KG1 (cell line): Measurements from ENCODE around the gene LHX8.
"Not testable (repeated sequence)": the region's sequence is repeated elsewhere in the genome, so short reads cannot be mapped to it uniquely, and the experiment has no call there.

Source experiments
- DNase-seq: peaks from one replicate; lab custom pipeline; 2025; lab: John Stamatoyannopoulos, UW

Gene LHX8

DNA sequence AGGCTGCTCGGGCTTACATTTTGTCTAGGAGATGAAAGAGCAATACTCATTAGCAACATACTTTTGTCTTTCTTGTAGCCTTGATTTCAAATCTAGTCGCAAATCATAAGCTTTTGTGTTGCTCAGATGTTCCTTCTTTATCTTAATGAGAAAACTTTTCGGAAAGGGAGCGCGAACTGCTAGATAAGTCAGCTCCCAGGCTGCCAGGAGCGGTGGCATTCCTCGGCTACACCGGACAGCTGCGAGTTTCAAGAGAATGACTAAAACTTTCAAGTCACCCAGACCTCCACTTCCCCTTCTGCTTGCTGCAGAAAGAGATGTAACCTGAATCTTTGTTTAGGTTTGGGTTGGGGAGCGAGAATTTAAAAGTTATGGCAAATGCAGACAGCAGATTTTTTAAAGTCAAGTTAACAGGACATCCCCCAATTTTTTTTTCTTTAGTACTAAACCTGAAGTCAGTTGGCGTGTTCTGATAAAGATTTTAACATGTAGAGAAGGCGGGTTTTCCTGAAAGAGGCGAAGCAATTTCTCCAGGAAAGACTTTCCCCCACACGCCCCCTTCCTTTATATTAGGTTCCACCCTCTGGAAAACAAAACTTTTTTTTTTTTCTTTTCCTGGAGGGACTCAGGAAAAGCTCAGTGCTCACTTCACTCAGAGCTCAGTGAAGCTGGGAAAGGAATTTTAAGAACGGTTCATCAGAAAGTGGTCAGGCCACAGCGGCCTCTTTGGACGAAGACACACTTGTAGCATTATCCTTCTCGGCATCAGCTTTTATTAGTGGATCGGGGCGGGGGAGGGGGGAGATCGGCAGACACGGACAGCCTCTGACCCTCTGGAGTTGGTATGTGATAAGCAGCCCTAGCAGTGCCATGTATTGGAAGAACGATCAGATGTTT is at the start of gene LHX8:
LHX8 (plus strand) TSS at position 639 of the 897 bp plus-strand sequence. CDS start 2,227 bp downstream, outside the sequence.
- no peak for DNase-seq

DNA sequence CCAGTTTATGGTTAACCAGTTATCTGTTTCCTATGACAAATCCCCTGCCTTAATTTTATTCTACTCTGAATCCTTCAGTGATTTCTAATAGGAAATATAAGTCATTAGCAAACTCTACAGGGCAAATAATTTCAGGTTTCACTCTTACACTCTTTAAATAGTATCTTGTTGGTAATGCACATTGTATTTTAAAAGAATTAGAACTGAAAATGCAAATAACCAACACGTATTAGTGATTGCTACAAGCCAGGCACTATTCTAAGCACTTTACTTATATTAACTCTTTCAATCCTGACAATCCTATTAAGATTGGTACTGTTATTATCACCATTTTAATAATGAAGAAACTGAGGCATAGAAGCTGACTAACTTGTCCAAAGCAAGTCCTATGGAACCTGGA is 48.3 kb upstream of the LHX8 start:
- DNase-seq = no peak

DNA sequence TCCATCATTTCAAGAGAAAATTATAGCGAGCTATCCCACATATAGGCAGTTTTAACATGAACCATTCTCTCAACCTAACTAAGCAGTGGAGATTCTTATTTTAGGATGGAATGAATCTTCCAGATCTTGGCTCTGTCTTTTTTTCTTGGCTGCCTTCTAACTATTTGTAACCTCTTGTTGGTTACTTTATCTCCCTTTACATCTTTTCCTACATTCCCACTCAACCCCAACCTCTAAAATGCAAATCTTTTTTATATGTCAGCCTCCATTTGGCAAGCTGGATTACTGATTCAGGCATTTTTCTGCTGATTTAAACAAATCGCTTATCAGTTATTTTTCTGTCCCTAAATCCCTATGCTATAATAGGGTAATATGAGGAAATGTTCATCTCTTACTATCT is 46.9 kb upstream of the LHX8 start:
- no peak for DNase-seq

DNA sequence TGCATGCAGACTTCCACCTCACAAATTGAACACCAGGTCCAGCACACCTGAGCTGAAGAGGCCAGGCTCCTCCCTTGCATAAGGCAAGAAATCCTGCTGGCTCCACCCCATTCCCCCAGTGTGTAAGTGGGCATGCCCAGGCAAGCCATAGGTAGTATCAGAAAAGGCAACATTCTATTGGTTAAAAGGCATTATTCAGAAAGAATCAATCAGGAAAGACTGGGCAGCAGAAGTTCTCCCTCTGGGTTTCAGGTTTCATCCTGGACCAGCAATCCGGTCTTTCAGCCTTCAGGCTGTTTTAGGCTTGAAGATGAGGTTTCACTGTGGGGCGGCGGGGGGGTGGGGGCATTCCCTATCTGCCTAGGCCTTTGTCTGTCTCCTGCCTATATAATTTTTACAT is 42.0 kb upstream of the LHX8 start:
- DNase-seq = no peak

DNA sequence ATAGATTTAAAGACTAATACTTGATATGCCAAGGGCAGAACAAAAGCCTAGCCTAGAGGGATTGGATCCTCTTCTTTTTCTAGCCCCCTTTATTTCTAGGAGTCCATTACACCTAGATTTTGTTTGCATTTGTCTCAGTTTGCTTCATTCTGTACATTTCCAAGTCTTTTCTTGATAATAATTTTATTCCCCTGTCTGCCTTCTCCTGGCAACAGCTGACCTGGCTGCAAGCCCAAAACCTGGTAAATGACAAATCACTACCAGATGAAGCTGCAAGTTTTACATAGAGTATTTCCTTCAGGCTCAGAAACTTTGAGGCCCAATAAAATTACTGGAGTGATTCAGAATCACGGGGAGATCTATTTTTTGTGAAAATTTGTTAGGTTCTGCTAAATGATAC is 36.5 kb upstream of the LHX8 start:
- DNase-seq = no peak

DNA sequence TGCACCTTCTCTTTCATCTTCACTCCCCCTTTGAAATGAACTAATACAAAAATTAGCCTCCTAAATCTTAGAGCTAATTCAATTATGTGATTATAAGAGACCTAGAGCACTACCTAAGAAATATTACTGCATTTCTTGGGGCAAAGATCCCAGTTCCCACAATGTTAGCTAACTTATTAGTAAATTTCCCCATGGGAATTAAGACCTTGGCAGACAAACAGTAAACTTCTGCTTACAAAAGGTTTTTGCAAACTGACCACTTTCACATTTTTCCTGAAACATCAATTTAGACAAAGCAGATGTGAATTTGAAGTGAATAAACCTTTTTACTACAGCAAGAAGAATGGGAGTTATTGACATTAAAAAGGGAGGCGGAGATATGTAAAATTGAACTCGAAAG is 34.6 kb upstream of the LHX8 start:
- DNase-seq = no peak

DNA sequence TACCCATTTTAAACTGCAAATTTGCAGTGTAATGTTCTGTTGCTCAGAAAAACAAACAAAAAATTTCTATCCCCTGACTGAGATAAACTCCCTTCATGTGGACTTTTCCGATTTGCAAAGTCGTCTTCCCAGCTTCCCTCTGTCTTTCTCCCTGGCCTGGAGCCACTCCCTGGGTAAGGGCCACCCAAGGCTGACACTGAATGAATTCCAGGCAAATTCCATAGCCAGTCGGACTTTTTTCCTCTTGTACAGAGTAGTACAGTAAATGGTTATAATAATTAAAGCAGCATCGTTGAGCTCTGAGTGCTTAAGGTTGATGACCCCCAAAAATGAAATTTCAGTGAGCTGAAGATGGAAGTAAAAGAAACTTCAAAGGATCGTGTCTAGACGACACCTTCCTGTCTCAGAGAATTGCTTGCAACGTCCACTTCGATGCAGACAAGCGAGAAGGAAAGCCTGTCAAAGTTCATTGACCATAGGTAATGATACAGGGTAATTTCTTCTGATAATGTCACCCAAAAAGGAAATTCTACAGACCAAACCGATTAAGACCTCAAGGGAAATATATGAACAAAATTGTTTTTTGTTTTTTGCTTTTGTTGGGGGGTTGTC is 33.6 kb upstream of the LHX8 start:
- no peak for DNase-seq

DNA sequence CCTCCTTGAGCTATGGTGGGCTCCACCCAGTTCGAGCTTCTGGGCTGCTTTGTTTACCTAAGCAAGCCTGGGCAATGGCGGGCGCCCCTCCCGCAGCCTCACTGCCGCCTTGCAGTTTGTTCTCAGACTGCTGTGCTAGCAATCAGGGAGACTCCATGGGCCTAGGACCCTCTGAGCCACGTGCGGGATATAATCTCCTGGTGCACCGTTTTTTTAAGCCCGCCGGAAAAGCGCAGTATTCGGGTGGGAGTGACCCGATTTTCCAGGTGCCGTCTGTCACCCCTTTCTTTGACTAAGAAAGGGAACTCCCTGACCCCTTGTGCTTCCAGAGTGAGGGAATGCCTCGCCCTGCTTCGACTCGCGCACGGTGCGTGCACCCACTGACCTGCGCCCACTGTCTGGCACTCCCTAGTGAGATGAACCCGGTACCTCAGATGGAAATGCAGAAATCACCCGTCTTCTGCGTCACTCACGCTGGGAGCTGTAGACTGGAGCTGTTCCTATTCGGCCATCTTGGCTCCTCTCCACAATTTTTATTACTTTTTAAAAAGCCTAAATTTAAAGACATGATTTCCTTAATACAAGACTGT is 21.7 kb upstream of the LHX8 start:
- DNase-seq = not testable (repeated sequence)

DNA sequence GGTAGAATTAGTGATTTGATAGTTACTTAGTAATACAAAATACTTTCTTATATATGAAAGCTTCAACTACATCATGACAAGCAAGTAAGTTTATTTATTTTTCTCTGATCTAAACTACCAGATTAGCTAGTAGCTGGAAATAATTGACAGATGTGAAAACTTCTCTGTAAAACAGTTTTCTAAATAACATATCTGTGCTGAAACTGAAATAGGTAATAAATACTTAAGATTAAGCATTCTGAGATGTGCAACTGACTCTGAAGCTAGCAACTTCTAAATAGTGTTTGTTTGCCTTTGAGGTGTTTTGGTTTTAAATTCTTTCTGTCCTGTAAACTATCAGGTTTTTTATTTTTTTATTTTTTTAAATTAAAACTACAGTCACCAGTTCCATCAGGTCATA is 18.5 kb upstream of the LHX8 start:
- DNase-seq = no peak

DNA sequence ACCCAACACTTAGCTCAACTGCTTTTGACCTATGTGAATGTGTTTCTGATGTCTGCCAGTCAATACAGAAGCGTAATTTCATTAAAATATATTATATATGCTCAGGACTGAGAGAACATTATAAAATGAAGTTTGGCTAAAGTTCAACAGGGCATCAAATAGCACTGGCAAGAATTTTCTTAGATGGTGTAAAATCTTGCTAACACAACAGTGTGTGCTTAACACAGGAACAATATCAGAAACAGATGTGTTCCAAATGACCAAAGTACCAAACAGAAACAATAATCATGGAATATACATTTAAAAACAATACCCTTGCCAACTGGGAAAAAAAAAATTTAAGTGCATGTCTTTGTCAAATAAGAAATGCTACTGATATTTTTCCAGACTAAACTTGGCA is 10.4 kb upstream of the LHX8 start:
- DNase-seq = no peak

DNA sequence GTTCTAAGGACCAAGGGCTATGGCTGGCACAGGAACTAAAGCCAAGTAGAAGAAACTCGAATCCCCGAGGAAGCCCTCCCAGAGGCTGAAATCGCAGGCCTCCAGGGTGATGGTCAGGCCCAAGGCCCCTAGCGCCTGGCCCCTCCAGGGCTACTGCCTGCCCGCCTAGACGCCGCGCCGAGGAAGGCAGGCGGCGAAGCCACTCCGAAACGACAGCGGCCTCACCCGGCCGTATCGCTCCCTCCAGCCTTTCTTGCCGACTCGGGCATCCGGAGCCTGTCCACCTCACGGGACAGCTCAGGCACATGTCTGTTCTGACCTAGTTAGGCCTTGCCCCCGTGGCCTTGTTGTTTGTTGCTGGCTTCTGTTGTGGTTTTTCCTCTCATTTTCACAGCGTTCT is 9.7 kb upstream of the LHX8 start:
- DNase-seq = no peak

DNA sequence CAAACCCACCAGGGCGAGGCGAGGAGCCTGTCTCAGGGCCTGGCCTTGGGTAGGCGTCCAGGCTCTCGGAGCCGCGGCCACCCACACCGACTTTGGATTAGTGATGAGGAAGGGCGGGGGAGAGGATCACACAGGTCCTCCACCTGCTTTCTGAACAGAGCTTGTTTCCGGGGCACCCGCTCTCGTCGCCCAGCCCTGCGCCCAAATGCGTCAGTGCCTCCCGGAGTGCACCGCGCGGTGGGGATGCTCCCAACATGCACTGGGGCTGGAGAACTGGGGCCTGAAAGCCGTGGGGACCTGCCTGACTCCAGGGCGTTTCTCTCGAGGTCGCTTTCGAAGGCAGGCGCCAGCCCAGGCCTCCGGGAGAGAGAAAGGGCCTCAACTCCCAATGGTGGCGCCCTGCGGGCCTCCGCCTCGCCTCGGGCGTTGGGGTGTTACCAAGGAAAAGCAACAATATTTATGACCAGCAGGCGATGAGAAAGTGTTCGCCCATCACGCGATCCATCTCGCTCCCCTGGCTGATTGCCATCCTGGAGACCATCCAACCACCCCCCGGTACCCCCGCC is 8.9 kb upstream of the LHX8 start:
- DNase-seq = no peak

DNA sequence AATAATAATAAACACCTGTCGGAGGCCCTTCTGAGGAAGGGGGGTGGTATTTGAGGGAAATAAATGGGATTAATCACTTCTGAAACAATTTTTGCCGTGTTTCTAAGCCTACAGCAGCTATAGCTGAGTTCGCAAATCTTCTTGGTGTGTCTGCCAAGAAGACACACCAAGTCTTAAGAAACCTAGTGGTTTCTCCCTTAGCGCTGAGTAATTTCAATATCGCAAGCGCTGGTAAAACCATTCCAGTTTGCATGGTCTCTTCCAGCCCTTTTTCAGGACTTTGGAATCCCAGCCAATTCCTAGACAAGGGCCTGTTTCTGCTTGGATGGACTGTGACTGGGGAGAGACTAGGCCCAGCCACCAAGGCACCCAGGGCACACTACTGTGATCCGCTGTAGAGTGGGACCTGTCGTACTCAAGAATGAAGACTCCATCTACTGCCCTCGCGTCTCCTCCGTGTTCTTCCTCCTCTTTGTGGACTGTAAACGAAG is 7.5 kb upstream of the LHX8 start:
- DNase-seq = no peak

DNA sequence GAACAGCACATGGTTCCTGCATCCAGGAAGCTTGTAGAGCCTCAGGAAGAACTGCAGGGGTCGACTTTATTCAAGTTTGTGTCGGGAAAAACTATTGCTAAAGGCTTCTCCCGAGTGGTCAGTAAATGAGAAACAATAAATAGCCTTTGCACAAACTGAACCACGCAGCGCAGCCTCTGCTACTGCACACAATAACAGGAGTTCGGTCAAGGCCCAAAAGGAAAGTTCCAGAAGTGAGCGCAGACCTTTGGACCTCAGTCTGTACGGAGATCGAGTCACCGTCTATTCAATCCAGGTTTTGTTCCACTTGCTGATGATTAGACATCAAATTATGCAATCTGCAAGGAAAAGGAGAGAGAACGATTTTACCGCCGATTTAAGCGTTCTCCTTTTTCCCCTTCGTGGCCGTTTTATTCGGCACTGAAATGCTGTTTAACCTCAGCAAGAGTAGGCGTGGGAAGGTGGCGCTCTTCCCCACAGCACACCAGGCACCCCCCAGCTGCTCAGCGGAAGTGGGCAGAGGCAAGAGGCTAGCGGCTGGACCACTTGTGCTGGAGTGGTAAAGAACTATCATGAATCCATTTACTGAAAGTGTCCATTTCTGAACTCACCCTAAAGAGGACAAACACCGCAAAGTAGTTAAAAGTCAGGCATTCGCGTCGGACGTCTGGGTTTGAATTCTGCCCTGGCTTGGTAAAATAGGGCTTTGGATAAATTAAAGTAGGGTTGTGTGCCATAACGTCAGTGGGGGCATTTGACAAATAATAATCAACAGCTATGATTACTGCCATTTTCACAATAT is 6.1 kb upstream of the LHX8 start:
- no peak for DNase-seq

DNA sequence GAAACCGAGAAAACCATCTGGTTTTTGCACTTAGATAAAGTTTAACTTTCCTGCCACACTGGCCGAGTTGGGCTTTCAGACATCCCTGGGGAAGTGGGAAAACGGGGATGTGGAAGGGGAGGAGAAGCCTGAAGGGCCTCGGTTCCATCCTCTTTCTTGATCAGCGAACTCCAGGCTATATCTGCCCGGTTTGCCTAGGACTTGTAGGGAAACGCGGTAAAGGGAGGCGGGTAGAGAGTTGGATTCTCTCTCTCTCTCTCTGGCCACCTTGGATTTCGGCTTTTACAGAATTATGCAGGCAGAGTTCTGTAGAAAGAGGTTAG is 4.6 kb upstream of the LHX8 start:
- DNase-seq = no peak

DNA sequence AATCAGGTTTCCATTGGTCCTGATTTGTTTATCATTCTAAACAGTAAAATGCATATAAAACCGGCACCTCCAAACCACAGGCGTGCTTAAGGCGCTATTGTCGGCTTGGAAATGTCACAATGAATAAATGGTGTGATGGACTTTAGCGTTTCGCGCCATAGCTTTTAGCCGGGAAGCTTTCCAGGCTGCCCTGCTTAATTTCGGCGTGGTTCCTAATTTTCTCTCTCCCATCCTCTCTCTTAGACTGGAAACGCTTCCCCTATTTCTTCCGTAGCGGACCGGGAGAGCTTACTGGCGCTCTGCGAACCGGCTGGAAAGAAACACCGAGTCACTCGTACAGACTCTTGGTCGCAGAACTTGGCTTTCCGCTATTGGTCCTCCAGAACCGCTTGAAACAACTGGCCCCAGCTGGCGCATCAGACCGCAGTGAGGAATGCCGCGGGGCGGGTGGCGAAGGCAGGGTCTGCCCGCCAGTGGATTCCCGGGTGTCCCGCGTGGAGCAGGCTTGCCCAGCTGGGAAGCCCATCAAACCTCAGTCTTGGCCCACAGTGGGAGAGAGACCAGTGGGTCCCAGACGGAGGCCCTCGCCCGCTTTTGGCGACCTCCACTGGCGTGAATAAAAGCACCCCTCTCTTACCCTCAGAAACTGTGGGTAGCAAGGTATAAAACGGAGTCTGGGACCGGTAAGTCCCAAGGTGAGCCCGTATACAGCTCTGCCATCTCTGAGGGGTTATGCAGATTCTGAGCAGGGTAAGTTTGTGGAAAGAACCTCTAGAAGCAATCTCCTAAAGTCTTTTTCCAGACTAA is 4.0 kb upstream of the LHX8 start:
- DNase-seq = no peak

DNA sequence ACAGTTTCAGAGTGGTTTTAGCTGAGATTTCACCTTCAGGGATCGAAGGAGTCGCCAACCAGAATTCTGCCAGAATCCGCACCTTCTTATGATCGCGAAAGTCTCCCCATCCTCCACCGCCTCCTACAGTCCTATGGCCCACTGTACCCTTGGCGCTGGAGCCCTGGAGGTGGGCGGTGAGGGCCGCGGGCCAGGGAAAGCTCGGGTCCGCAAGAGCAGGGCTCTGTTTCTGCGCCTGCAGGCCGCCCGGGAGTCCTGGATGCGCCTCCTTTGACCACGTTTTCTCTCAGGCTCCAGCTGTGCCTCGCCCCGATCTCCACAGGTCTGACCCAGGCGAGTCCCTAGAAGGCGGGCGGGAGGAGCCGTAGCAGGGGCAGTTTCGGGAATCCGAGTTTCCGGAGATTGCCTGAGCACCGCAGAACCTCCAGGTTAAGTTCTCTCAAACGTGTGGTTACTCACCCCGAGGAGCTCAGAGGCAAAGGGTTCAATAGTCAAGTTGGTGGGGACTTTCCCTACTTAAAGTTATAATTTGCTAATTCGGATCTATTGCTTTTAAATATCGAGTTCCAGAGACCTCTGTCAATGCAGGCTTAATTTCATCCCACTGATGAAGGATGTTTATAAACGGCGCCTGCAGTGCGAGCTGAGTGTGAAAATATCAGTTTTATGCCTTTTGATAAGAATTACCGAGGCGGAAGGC is 3.2 kb upstream of the LHX8 start:
- DNase-seq = no peak

DNA sequence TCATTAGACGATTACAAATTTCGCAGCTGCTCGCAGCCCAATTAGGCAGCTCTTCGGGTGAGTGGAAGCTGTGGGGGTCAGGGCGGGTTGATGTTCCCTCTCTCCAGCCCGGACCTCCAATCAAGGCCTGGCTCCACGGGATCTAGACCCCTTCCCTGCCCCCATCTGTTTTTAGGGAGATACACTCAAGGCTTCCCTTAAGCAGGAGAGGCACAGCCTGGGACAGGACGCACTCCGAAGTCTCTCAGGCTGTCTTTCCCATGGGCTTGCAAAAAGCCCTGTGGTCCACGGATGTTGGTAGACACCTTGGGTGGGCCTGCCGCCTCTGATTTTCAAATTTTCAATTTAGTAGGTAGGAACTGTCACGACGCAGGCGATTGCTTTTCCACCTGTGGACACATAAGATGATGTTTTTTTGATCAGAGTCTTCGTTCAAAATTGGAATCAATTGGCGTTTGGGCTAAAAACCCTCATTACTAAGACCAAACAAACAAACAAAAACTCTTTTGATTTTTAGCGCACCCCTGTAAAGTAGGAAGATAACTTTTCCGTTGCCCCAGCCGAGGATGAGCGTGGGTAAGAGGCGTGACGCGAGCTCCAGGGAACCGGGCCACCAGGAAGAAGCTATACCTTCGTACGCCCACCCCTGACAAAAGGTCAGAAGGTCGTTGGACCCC is 2.5 kb upstream of the LHX8 start:
- no peak for DNase-seq

DNA sequence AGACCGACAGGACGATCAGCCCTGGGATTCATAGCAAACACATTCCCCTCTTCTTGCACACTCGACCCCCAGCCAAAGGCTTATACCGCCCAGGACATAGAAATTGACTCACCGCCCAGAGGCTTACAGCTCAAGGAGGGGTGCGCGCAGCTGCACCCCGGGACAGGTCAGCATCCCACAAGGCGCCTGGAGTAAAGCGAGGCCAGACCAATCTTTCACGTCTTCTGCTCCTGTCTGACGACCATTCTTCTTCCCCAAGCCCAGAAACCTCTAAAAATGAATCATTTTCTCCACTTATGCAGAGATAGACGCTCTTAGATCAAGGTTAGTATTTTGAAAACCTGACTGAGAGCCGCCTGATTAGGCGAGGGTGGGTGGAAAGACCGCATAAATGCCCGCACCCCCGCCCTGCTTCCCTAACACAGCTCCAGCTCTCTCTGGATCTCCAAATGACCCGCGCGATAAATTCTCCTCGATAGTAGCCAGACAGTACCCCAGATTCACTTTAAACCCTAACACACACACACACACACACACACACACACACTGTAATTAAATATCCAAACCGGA is 1.9 kb upstream of the LHX8 start:
- DNase-seq = no peak
